ENCODE measurements around the gene LZTFL1. TPM values are rescaled to one million over a fixed set of nuclear protein-coding genes. Genes with fewer than 3 reads are reported as not detected.

The LZTFL1 gene
- total RNA-seq, 1 experiment from 2014 or later: 9.1 TPM

DNA sequence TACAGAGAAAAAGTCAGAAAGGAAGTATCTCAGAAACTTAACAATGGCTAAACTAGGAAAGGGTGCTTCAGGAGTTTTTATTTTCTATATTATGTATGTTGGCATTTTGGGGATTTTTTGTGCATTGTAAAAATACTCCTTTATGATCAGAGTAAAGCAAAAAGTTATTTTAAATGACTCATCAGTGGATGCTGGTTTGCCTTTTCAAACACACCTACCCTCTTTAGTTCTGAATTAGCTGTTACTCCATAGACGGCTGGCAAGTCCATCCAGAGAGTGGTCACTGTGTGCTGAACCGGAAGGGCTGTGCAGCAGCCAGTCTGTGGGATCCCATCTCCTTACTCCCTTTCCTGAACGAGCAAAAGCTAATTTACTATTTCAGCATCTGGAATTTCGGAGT is 45.4 kb upstream of the LZTFL1 start:
- Mint-ChIP-seq H3K27me3 (ENCODE audit: low read depth) (peaks cover 8% of the 10 kb centered on the region), H3K36me3 (no peaks in the 10 kb centered on the region), H3K4me3 (no peak overlapping the region), H3K4me1 (peaks cover 10% of the 10 kb centered on the region), H3K27ac (no peak overlapping the region), H3K9me3 (peaks cover 5% of the 10 kb centered on the region)
- POLR2A ChIA-PET: no interaction called here
- TF ChIP-seq ZNF416 (CRISPR knock-in tag; IDR thresholded peaks at IDR 0.05): no peak
- no peak for TF ChIP-seq FOXJ3 (CRISPR knock-in tag; IDR thresholded peaks at IDR 0.05; ENCODE audit: borderline replicate concordance)
- TF ChIP-seq, protein P1, sequence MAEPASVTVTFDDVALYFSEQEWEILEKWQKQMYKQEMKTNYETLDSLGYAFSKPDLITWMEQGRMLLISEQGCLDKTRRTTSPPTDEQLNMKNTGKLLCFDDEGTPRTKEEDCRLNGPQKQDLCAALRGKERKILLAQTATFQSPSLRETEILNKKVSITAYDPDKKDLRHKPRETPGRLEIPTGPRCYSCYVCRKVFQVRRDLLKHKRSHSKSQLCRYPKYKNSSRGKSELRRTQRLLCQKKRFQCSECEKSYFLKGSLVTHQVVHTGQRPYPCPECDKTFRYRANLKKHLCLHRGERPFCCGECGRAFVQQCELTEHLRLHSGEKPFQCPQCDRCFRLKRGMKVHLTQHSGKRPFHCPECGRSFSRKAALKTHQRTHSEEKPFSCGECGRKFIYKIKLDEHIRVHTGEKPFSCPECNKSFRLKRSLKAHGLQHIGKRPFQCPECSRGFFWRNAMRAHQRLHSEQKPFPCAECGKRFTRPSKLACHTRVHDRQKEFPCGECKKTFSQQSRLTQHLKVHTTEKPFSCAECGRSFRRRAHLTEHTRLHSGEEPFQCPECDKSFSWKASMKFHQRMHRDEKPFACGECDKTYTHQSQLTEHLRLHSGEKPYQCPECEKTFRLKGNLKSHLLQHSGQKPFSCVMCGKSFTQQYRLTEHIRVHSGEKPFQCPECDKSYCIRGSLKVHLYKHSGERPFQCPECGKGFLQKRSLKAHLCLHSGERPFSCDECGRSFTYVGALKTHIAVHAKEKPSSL (CRISPR knock-in tag; conservative IDR thresholded peaks at IDR 0.05): no peak
- TF ChIP-seq, protein P2, sequence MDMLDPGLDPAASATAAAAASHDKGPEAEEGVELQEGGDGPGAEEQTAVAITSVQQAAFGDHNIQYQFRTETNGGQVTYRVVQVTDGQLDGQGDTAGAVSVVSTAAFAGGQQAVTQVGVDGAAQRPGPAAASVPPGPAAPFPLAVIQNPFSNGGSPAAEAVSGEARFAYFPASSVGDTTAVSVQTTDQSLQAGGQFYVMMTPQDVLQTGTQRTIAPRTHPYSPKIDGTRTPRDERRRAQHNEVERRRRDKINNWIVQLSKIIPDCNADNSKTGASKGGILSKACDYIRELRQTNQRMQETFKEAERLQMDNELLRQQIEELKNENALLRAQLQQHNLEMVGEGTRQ (CRISPR knock-in tag; IDR thresholded peaks at IDR 0.05): no peak
- no peak for TF ChIP-seq JAZF1 (CRISPR knock-in tag; IDR thresholded peaks at IDR 0.05)
- TF ChIP-seq SMAD4 (CRISPR knock-in tag; IDR thresholded peaks at IDR 0.05): no peak
- TF ChIP-seq, protein P3, sequence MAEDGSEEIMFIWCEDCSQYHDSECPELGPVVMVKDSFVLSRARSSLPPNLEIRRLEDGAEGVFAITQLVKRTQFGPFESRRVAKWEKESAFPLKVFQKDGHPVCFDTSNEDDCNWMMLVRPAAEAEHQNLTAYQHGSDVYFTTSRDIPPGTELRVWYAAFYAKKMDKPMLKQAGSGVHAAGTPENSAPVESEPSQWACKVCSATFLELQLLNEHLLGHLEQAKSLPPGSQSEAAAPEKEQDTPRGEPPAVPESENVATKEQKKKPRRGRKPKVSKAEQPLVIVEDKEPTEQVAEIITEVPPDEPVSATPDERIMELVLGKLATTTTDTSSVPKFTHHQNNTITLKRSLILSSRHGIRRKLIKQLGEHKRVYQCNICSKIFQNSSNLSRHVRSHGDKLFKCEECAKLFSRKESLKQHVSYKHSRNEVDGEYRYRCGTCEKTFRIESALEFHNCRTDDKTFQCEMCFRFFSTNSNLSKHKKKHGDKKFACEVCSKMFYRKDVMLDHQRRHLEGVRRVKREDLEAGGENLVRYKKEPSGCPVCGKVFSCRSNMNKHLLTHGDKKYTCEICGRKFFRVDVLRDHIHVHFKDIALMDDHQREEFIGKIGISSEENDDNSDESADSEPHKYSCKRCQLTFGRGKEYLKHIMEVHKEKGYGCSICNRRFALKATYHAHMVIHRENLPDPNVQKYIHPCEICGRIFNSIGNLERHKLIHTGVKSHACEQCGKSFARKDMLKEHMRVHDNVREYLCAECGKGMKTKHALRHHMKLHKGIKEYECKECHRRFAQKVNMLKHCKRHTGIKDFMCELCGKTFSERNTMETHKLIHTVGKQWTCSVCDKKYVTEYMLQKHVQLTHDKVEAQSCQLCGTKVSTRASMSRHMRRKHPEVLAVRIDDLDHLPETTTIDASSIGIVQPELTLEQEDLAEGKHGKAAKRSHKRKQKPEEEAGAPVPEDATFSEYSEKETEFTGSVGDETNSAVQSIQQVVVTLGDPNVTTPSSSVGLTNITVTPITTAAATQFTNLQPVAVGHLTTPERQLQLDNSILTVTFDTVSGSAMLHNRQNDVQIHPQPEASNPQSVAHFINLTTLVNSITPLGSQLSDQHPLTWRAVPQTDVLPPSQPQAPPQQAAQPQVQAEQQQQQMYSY (CRISPR knock-in tag; IDR thresholded peaks at IDR 0.05): no peak
- TF ChIP-seq HMGA2 (CRISPR knock-in tag; IDR thresholded peaks at IDR 0.05): no peak
- TF ChIP-seq SMAD3 (CRISPR knock-in tag; IDR thresholded peaks at IDR 0.05; ENCODE audit: borderline replicate concordance): no peak
- TF ChIP-seq ZBTB21 (CRISPR knock-in tag; IDR thresholded peaks at IDR 0.05; ENCODE audit: borderline replicate concordance): no peak
- no peak for TF ChIP-seq ELF4 (CRISPR knock-in tag; IDR thresholded peaks at IDR 0.05; ENCODE audit: low read depth)
- no peak for TF ChIP-seq ZNF263 (CRISPR knock-in tag; IDR thresholded peaks at IDR 0.05; ENCODE audit: low read depth)
- CTCF ChIA-PET: interaction anchor here (1.4 kb wide), 1 partner anchor 90 kb away, joined by 3 read pairs; no protein-coding TSS in a partner anchor
- DNase-seq (ENCODE audit: low spot score) (no peak), ATAC-seq (no peak)

DNA sequence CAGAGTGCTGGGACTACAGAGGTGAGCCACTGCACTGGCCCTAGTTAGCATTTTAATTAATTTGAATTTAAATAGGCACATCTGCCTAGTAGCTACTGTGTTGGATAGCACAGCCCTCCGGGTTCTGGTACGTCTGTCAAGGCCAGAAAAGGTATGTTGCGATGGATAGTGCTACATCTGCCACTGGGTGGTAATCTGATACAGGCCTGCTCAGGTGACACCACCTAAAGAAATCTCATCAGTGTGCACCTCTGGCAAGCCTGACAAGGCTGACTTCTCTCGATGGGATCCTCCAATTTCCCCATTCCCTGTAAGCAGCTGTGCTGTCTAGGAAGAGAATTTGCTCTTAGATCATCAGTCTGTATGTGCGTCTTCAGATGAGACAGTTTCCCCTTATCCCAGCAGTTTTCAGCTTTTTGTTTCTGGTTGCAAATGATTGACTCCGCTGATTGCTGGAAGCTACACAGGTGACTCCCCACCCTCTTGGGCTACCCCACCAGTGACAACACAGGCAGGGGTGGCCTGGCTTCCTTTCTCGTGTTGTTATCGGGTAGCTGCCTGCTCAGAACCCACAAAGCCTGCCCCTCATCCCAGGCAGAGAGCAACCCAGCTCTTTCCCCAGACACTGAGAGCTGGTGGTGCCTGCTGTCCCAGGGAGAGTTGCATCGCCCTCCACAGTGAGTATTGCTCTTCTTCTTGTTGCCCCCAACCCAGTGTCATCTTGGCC is 44.2 kb upstream of the LZTFL1 start, which contains the start of gene CCR9:
CCR9 (plus strand) TSS at position 565 of the 727 bp plus-strand sequence. CDS start 8,391 bp downstream, outside the sequence.
- no peaks in the 10 kb centered on the region for H3K36me3 Mint-ChIP-seq
- peaks cover 10% of the 10 kb centered on the region for H3K4me1 Mint-ChIP-seq
- no peak within 1 kb of the TSS for H3K4me3 Mint-ChIP-seq
- ChIA-PET POLR2A (interaction anchor here (0.6 kb wide), 1 partner anchor 831 kb away, joined by 3 read pairs; no protein-coding TSS in a partner anchor), CTCF (interaction anchor here (0.5 to 1.0 kb wide), 2 partner anchors 53 to 237 kb away, joined by 3 to 4 read pairs; no protein-coding TSS in a partner anchor)
- no peak for DNase-seq (ENCODE audit: low spot score)
- peaks cover 7% of the 10 kb centered on the region for H3K27me3 Mint-ChIP-seq (ENCODE audit: low read depth)
- no peaks in the 10 kb centered on the region for H3K9me3 Mint-ChIP-seq
- peak; percentile 63; the same call in 1 of the 2 replicates for ATAC-seq
- no peak within 1 kb of the TSS for H3K27ac Mint-ChIP-seq
- TF ChIP-seq, protein P4, sequence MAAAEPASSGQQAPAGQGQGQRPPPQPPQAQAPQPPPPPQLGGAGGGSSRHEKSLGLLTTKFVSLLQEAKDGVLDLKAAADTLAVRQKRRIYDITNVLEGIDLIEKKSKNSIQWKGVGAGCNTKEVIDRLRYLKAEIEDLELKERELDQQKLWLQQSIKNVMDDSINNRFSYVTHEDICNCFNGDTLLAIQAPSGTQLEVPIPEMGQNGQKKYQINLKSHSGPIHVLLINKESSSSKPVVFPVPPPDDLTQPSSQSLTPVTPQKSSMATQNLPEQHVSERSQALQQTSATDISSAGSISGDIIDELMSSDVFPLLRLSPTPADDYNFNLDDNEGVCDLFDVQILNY (CRISPR knock-in tag; IDR thresholded peaks at IDR 0.05): no peak
- TF ChIP-seq, protein P5, sequence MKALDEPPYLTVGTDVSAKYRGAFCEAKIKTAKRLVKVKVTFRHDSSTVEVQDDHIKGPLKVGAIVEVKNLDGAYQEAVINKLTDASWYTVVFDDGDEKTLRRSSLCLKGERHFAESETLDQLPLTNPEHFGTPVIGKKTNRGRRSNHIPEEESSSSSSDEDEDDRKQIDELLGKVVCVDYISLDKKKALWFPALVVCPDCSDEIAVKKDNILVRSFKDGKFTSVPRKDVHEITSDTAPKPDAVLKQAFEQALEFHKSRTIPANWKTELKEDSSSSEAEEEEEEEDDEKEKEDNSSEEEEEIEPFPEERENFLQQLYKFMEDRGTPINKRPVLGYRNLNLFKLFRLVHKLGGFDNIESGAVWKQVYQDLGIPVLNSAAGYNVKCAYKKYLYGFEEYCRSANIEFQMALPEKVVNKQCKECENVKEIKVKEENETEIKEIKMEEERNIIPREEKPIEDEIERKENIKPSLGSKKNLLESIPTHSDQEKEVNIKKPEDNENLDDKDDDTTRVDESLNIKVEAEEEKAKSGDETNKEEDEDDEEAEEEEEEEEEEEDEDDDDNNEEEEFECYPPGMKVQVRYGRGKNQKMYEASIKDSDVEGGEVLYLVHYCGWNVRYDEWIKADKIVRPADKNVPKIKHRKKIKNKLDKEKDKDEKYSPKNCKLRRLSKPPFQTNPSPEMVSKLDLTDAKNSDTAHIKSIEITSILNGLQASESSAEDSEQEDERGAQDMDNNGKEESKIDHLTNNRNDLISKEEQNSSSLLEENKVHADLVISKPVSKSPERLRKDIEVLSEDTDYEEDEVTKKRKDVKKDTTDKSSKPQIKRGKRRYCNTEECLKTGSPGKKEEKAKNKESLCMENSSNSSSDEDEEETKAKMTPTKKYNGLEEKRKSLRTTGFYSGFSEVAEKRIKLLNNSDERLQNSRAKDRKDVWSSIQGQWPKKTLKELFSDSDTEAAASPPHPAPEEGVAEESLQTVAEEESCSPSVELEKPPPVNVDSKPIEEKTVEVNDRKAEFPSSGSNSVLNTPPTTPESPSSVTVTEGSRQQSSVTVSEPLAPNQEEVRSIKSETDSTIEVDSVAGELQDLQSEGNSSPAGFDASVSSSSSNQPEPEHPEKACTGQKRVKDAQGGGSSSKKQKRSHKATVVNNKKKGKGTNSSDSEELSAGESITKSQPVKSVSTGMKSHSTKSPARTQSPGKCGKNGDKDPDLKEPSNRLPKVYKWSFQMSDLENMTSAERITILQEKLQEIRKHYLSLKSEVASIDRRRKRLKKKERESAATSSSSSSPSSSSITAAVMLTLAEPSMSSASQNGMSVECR (CRISPR knock-in tag; IDR thresholded peaks at IDR 0.05; ENCODE audit: borderline replicate concordance): no peak
- TF ChIP-seq SP1 (CRISPR knock-in tag; conservative IDR thresholded peaks at IDR 0.05) (no peak), TEAD1 (CRISPR knock-in tag; IDR thresholded peaks at IDR 0.05) (no peak), GTF2I (CRISPR knock-in tag; conservative IDR thresholded peaks at IDR 0.05) (no peak)
- TF ChIP-seq, protein P6, sequence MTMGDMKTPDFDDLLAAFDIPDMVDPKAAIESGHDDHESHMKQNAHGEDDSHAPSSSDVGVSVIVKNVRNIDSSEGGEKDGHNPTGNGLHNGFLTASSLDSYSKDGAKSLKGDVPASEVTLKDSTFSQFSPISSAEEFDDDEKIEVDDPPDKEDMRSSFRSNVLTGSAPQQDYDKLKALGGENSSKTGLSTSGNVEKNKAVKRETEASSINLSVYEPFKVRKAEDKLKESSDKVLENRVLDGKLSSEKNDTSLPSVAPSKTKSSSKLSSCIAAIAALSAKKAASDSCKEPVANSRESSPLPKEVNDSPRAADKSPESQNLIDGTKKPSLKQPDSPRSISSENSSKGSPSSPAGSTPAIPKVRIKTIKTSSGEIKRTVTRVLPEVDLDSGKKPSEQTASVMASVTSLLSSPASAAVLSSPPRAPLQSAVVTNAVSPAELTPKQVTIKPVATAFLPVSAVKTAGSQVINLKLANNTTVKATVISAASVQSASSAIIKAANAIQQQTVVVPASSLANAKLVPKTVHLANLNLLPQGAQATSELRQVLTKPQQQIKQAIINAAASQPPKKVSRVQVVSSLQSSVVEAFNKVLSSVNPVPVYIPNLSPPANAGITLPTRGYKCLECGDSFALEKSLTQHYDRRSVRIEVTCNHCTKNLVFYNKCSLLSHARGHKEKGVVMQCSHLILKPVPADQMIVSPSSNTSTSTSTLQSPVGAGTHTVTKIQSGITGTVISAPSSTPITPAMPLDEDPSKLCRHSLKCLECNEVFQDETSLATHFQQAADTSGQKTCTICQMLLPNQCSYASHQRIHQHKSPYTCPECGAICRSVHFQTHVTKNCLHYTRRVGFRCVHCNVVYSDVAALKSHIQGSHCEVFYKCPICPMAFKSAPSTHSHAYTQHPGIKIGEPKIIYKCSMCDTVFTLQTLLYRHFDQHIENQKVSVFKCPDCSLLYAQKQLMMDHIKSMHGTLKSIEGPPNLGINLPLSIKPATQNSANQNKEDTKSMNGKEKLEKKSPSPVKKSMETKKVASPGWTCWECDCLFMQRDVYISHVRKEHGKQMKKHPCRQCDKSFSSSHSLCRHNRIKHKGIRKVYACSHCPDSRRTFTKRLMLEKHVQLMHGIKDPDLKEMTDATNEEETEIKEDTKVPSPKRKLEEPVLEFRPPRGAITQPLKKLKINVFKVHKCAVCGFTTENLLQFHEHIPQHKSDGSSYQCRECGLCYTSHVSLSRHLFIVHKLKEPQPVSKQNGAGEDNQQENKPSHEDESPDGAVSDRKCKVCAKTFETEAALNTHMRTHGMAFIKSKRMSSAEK (CRISPR knock-in tag; IDR thresholded peaks at IDR 0.05; ENCODE audit: borderline replicate concordance): no peak

Data from WTC11 (cell line).